Measurements from ENCODE around the gene STX8.

The STX8 gene

DNA sequence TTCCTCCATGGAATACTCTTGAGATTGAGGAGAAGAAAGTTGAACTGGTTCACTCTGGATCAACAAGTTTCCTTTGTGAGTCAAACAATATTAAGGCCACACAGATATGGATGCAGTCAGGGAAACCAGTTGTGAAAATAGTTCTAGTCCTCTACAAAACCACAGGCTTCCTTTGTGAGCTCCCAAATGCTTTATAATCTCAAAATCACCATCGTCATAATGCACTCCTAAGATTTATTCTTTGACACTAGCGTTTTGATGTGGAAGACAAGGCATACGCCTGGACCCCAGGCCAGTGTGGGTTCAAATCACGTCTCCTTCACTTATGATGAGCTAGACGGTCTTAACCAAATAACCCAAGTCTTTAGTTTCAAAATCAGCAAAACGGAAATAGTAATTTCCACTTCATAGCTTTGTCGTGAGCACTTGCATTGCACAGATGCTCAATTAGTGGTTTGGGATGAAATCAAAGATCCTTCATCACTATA lies 142.6 kb downstream of the STX8 start:
- TF ChIP-seq POLR2AphosphoS5 (IDR thresholded peaks at IDR 0.05; ENCODE audit: low read depth, low read length) (no peak), SIN3A (IDR thresholded peaks at IDR 0.05; ENCODE audit: borderline replicate concordance, insufficient read depth, low read length) (no peak), TAF1 (IDR thresholded peaks at IDR 0.05; ENCODE audit: borderline replicate concordance, insufficient read depth, low read length) (no peak), FOXP2 (optimal IDR thresholded peaks at IDR 0.05; ENCODE audit: borderline replicate concordance, extremely low read depth, extremely low read length, insufficient read depth) (no peak)
- TF ChIP-seq, protein P1, sequence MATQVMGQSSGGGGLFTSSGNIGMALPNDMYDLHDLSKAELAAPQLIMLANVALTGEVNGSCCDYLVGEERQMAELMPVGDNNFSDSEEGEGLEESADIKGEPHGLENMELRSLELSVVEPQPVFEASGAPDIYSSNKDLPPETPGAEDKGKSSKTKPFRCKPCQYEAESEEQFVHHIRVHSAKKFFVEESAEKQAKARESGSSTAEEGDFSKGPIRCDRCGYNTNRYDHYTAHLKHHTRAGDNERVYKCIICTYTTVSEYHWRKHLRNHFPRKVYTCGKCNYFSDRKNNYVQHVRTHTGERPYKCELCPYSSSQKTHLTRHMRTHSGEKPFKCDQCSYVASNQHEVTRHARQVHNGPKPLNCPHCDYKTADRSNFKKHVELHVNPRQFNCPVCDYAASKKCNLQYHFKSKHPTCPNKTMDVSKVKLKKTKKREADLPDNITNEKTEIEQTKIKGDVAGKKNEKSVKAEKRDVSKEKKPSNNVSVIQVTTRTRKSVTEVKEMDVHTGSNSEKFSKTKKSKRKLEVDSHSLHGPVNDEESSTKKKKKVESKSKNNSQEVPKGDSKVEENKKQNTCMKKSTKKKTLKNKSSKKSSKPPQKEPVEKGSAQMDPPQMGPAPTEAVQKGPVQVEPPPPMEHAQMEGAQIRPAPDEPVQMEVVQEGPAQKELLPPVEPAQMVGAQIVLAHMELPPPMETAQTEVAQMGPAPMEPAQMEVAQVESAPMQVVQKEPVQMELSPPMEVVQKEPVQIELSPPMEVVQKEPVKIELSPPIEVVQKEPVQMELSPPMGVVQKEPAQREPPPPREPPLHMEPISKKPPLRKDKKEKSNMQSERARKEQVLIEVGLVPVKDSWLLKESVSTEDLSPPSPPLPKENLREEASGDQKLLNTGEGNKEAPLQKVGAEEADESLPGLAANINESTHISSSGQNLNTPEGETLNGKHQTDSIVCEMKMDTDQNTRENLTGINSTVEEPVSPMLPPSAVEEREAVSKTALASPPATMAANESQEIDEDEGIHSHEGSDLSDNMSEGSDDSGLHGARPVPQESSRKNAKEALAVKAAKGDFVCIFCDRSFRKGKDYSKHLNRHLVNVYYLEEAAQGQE (IDR thresholded peaks at IDR 0.05; ENCODE audit: insufficient read depth in 1 of 2, low read depth in 2 of 2, low read length in 2 of 2): no peak

DNA sequence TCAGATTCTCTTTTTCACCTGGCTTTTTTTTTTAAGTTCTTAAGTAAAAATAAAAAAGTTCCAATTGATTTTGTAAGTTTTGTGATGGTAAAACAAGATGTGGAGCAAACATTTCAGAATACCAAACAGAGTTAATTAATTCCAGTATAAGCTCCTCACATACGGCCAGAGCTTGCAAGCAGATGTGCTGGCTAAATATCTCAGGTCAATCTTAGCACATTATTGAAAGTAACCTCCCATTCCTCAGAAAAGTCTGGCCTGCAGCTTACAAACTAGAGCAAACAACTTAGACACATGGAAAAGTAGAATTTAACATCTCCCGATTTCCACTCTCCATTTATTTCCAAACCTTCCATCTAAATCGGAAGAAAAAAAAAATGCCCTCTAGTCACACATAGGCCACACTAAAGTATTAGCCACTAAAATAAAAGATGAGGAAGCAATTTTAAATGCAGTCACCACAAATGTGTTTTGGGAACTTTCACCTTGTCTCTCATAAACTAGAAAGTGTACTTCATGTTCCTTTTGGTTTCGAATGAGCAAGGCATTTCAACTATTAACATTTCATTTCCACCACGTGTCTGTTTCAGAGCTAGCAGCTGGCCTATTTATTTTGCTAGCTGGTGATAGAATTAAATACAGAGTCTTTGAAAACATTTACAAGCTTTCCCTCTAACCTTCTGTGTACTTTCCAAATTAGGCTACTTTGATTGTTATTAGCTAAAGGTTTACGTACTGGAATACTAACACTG lies 143.3 kb downstream of the STX8 start:
- no peak for TF ChIP-seq POLR2AphosphoS5 (IDR thresholded peaks at IDR 0.05; ENCODE audit: low read depth, low read length)
- no peak for TF ChIP-seq FOXP2 (optimal IDR thresholded peaks at IDR 0.05; ENCODE audit: borderline replicate concordance, extremely low read depth, extremely low read length, insufficient read depth)
- TF ChIP-seq TAF1 (IDR thresholded peaks at IDR 0.05; ENCODE audit: borderline replicate concordance, insufficient read depth, low read length): no peak
- TF ChIP-seq, protein P1 (IDR thresholded peaks at IDR 0.05; ENCODE audit: insufficient read depth in 1 of 2, low read depth in 2 of 2, low read length in 2 of 2): no peak
- TF ChIP-seq SIN3A (IDR thresholded peaks at IDR 0.05; ENCODE audit: borderline replicate concordance, insufficient read depth, low read length): no peak

DNA sequence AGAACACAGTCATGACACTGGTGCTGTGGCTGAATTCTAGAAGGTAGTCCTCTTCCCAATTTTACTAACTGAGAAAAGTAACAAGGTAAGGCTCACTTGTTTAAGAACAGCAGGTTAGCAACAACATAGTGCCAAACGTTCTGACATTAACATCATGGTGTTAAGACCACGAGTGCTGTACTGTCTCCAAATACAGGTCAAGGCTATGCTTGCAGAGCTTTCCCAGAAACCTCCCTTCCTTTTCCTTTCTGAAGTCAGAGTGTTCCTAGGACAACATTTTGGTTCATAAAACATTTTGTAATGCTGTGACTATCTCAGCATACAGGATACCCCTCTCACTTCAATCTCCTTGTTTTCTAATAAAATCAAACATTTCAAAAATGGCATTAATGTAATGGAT lies 144.0 kb downstream of the STX8 start:
- TF ChIP-seq SIN3A (IDR thresholded peaks at IDR 0.05; ENCODE audit: borderline replicate concordance, insufficient read depth, low read length) (no peak), FOXP2 (optimal IDR thresholded peaks at IDR 0.05; ENCODE audit: borderline replicate concordance, extremely low read depth, extremely low read length, insufficient read depth) (no peak), POLR2AphosphoS5 (IDR thresholded peaks at IDR 0.05; ENCODE audit: low read depth, low read length) (no peak), TAF1 (IDR thresholded peaks at IDR 0.05; ENCODE audit: borderline replicate concordance, insufficient read depth, low read length) (no peak)
- TF ChIP-seq, protein P1 (IDR thresholded peaks at IDR 0.05; ENCODE audit: insufficient read depth in 1 of 2, low read depth in 2 of 2, low read length in 2 of 2): no peak

DNA sequence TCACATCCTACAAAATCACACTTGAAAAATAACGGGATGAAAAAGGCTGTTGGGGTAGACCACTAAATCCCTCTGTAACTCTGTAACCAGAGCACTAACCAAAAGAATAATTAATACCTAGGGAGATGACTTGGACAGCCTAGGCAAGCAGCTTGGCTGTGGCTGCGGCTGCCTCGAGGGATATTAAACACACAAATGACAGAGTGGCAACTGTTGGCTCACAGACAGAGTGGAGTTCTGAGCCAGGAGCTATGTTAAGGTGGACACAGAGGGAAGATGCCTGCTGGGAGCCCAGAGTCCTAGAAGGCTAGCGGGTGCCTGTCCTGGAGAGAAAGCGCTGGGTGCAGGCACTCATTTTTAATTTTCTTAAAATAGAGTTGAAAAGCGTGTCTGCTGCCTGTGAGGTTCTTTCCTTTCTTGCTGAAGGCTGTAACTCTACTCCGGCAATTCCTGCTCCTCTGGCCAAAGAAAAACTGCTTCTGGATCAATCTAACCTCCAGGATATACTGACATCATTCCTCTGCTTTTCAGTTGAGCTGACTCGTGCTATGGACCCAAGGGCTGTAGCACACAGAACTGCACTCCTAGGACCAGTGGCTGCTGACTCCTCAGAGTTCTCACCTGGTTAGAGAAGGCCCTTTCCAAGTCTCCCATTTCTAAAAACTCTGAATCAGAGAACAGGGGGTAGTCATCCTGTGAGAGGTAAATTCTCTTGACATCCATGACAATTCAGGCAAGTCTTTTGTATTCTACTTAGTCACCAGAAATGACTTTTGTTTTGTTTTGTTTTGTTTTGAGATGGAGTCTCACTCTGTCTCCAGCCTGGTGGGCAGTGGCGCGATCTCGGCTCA lies 147.9 kb downstream of the STX8 start:
- TF ChIP-seq TAF1 (IDR thresholded peaks at IDR 0.05; ENCODE audit: borderline replicate concordance, insufficient read depth, low read length) (no peak), FOXP2 (optimal IDR thresholded peaks at IDR 0.05; ENCODE audit: borderline replicate concordance, extremely low read depth, extremely low read length, insufficient read depth) (no peak), SIN3A (IDR thresholded peaks at IDR 0.05; ENCODE audit: borderline replicate concordance, insufficient read depth, low read length) (no peak), POLR2AphosphoS5 (IDR thresholded peaks at IDR 0.05; ENCODE audit: low read depth, low read length) (no peak)
- TF ChIP-seq, protein P1 (IDR thresholded peaks at IDR 0.05; ENCODE audit: insufficient read depth in 1 of 2, low read depth in 2 of 2, low read length in 2 of 2): no peak
